IPS-18a (cell line): Measurements from ENCODE around the gene CUL7.
A peak's percentile ranks its signal among the peaks of the same experiment; 100 is the strongest.

ENCODE experiments used
- H3K27ac ChIP-seq: one replicate; pipeline ENCODE4 v1.5.1; 2013; ENCODE audit warnings: low read length
- H3K27me3 ChIP-seq: one replicate; pipeline ENCODE4 v1.6.1; 2013; ENCODE audit warnings: mild to moderate bottlenecking, low read length; ENCODE audit not compliant: control insufficient read depth, insufficient read depth
- H3K36me3 ChIP-seq: one replicate; pipeline ENCODE4 v1.6.1; 2013; ENCODE audit warnings: low read depth, low read length; ENCODE audit not compliant: control insufficient read depth
- H3K4me1 ChIP-seq: one replicate; pipeline ENCODE4 v1.6.1; 2013; ENCODE audit warnings: low read depth, low read length; ENCODE audit not compliant: control insufficient read depth
- H3K4me3 ChIP-seq: one replicate; pipeline ENCODE4 v1.5.1; 2013; ENCODE audit warnings: low read length
- H3K9ac ChIP-seq: one replicate; pipeline ENCODE4 v1.6.1; 2013; ENCODE audit warnings: mild to moderate bottlenecking, low read length, moderate library complexity
- H3K9me3 ChIP-seq: one replicate; pipeline ENCODE4 v1.6.1; 2013; ENCODE audit warnings: low read depth, low read length; ENCODE audit not compliant: control insufficient read depth

The CUL7 gene

GRCh38 chr6:43076464-43077332 is 23.0 kb upstream of the CUL7 start:
- H3K27me3 ChIP-seq, result no peaks in the 10 kb centered on the region
- no peaks in the 10 kb centered on the region for H3K9me3 ChIP-seq
- H3K4me3 ChIP-seq, result peak overlapping the region; percentile 97
- peaks cover 32% of the 10 kb centered on the region for H3K4me1 ChIP-seq
- H3K9ac ChIP-seq, result peak overlapping the region; percentile 88
- H3K27ac ChIP-seq, result peak overlapping the region; percentile 59
- no peaks in the 10 kb centered on the region for H3K36me3 ChIP-seq

- no peaks in the 10 kb centered on the region for H3K36me3 ChIP-seq
- peak within 1 kb of the TSS; percentile 59 for H3K27ac ChIP-seq
- H3K9me3 ChIP-seq, result no peaks in the 10 kb centered on the region
- H3K9ac ChIP-seq, result peak within 1 kb of the TSS; percentile 88
- H3K27me3 ChIP-seq, result no peaks in the 10 kb centered on the region
- peak within 1 kb of the TSS; percentile 97 for H3K4me3 ChIP-seq
- H3K4me1 ChIP-seq, result peaks cover 32% of the 10 kb centered on the region
Measured at GRCh38 chr6:43075670-43076463, 22.2 kb upstream of the CUL7 start, which contains the start of gene PTK7. TSS of gene PTK7 (plus strand) at chr6:43076314. CDS start at chr6:43076489, 175 bp downstream.

- H3K4me1 ChIP-seq, result peaks cover 32% of the 10 kb centered on the region
- no peaks in the 10 kb centered on the region for H3K36me3 ChIP-seq
- peak overlapping the region; percentile 56 for H3K4me3 ChIP-seq
- H3K27ac ChIP-seq, result peak overlapping the region; percentile 10
- no peaks in the 10 kb centered on the region for H3K9me3 ChIP-seq
- no peak overlapping the region for H3K9ac ChIP-seq
- H3K27me3 ChIP-seq, result no peaks in the 10 kb centered on the region
Measured at GRCh38 chr6:43074847-43075669, 21.4 kb upstream of the CUL7 start.

- Histone ChIP-seq H3K9ac (no peak overlapping the region), H3K27me3 (no peaks in the 10 kb centered on the region), H3K4me1 (peaks cover 8% of the 10 kb centered on the region), H3K27ac (no peak overlapping the region), H3K4me3 (no peak overlapping the region), H3K36me3 (no peaks in the 10 kb centered on the region), H3K9me3 (no peaks in the 10 kb centered on the region)
Measured at GRCh38 chr6:43070028-43070632, 16.5 kb upstream of the CUL7 start.

GRCh38 chr6:43062818-43063217 is 9.2 kb upstream of the CUL7 start:
- no peak overlapping the region for H3K4me3 ChIP-seq

GRCh38 chr6:43061861-43062260 is 8.2 kb upstream of the CUL7 start:
- Histone ChIP-seq H3K36me3 (no peaks in the 10 kb centered on the region), H3K9me3 (no peaks in the 10 kb centered on the region), H3K27ac (no peak overlapping the region), H3K4me1 (peaks cover 7% of the 10 kb centered on the region), H3K4me3 (no peak overlapping the region), H3K9ac (no peak overlapping the region), H3K27me3 (no peaks in the 10 kb centered on the region)

More at GRCh38 chr6:43062818-43063217, 9.2 kb upstream of the CUL7 start:
- H3K27me3 ChIP-seq, result no peaks in the 10 kb centered on the region
- no peaks in the 10 kb centered on the region for H3K9me3 ChIP-seq
- H3K27ac ChIP-seq, result no peak overlapping the region
- H3K4me1 ChIP-seq, result peaks cover 7% of the 10 kb centered on the region
- no peak overlapping the region for H3K9ac ChIP-seq
- H3K36me3 ChIP-seq, result no peaks in the 10 kb centered on the region

GRCh38 chr6:43060755-43061633 is 7.3 kb upstream of the CUL7 start:
- H3K36me3 ChIP-seq, result peaks cover 4% of the 10 kb centered on the region
- H3K4me1 ChIP-seq, result peaks cover 7% of the 10 kb centered on the region
- no peaks in the 10 kb centered on the region for H3K9me3 ChIP-seq
- no peak overlapping the region for H3K27ac ChIP-seq
- peak overlapping the region; percentile 87 for H3K4me3 ChIP-seq
- H3K9ac ChIP-seq, result no peak overlapping the region
- H3K27me3 ChIP-seq, result no peaks in the 10 kb centered on the region

- H3K4me3 ChIP-seq, result peak overlapping the region; percentile 87
- peak overlapping the region; percentile 83 for H3K9ac ChIP-seq
- H3K36me3 ChIP-seq, result peaks cover 7% of the 10 kb centered on the region
- peaks cover 7% of the 10 kb centered on the region for H3K4me1 ChIP-seq
- no peaks in the 10 kb centered on the region for H3K9me3 ChIP-seq
- peak overlapping the region; percentile 60 for H3K27ac ChIP-seq
- H3K27me3 ChIP-seq, result no peaks in the 10 kb centered on the region
Measured at GRCh38 chr6:43060034-43060754, 6.5 kb upstream of the CUL7 start.

- H3K27me3 ChIP-seq, result no peaks in the 10 kb centered on the region
- peaks cover 7% of the 10 kb centered on the region for H3K4me1 ChIP-seq
- no peaks in the 10 kb centered on the region for H3K9me3 ChIP-seq
- H3K27ac ChIP-seq, result peak within 1 kb of the TSS; percentile 70
- peak within 1 kb of the TSS; percentile 83 for H3K9ac ChIP-seq
- peak within 1 kb of the TSS; percentile 87 for H3K4me3 ChIP-seq
- peaks cover 7% of the 10 kb centered on the region for H3K36me3 ChIP-seq
Measured at GRCh38 chr6:43059168-43060033, 5.8 kb upstream of the CUL7 start, which contains the start of the genes KLC4 and MRPL2. TSS of gene KLC4 (plus strand) at chr6:43059631. CDS start at chr6:43061336, 1,705 bp downstream. TSS of gene MRPL2 (minus strand) at chr6:43059434. CDS start at chr6:43059381, 53 bp downstream.
